BLaER1 treated with 17β-estradiol and CSF1 and Interleukin-3, amounts not matched to agents 10 nM and 100 nM (cell line): ENCODE measurements around the gene L3MBTL4.
A peak's percentile ranks its signal among the peaks of the same experiment; 100 is the strongest.
"Not testable (repeated sequence)": the region's sequence is repeated elsewhere in the genome, so short reads cannot be mapped to it uniquely, and the experiment has no call there.

Experiments used
- H3K27ac ChIP-seq, 11 experiments: shearing (Covaris generic); formaldehyde crosslinking; 2 replicates each; pipeline ENCODE4 v1.8.1; 2022
- H3K27me3 ChIP-seq, 11 experiments: shearing (Covaris generic); formaldehyde crosslinking; 2 replicates each; pipeline ENCODE4 v1.8.1; 2022
- H3K36me3 ChIP-seq, 11 experiments: shearing (Covaris generic); formaldehyde crosslinking; 2 replicates each; pipeline ENCODE4 v1.8.1; 2022
- H3K4me1 ChIP-seq, 10 experiments: shearing (Covaris generic); formaldehyde crosslinking; 2 replicates each; pipeline ENCODE4 v1.8.1; 2022
- H3K4me2 ChIP-seq, 11 experiments: shearing (Covaris generic); formaldehyde crosslinking; 2 replicates each; pipeline ENCODE4 v1.8.1; 2022
- H3K4me3 ChIP-seq, 10 experiments: shearing (Covaris generic); formaldehyde crosslinking; 2 replicates each; pipeline ENCODE4 v1.8.1; 2022
- H3K9ac ChIP-seq, 11 experiments: shearing (Covaris generic); formaldehyde crosslinking; 2 replicates each; pipeline ENCODE4 v1.8.1; 2022
- H3K9me3 ChIP-seq, 11 experiments: shearing (Covaris generic); formaldehyde crosslinking; replicated peaks in 1 of 11; 2 replicates each; pipeline ENCODE4 v1.8.1; 2022
- H4K20me1 ChIP-seq, 11 experiments: shearing (Covaris generic); formaldehyde crosslinking; 2 replicates each; pipeline ENCODE4 v1.8.1; 2022
- Cebpa-rat ChIP-seq, 11 experiments: shearing (Covaris generic); IDR thresholded peaks; 2 replicates each; pipeline ENCODE4 v1.8.1; 2022

Gene L3MBTL4

GRCh38 chr18:6409933-6410332 is 4.8 kb downstream of the L3MBTL4 start:
- Histone ChIP-seq H3K4me1 (peaks cover 6 to 19% (median 13%) of the 10 kb centered on the region in 10 experiments; a peak in 18 of 20 replicates), H3K4me3 (no peak overlapping the region), H3K4me2 (no peak overlapping the region), H3K27ac (no peak overlapping the region), H3K9me3 (no peaks in the 10 kb centered on the region), H3K27me3 (peaks cover 0 to 4% (median 0%) of the 10 kb centered on the region in 11 experiments; a peak in 2 of 22 replicates), H3K9ac (no peak overlapping the region), H3K36me3 (no peaks in the 10 kb centered on the region), H4K20me1 (peaks cover 0 to 10% (median 0%) of the 10 kb centered on the region in 11 experiments; a peak in 1 of 22 replicates)
- no peak for TF ChIP-seq Cebpa-rat (IDR thresholded peaks at IDR 0.05)

DNA sequence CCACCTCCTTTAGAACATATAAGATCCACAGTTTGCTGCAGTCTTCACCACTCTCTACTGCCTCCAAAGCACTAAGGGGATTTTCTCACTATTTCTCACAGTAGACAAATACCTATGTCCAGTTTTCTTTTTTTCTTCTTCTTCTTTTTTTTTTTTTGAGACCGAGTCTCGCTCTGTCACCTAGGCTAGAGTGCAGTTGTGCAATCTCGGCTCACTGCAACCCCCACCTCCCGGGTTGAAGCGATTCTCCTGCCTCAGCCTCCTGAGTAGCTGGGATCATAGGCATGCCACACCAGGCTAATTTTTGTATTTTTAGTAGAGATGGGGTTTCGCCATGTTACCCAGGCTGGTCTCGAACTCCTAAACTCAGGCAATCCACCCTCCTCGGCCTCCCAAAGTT is 6.2 kb downstream of the L3MBTL4 start:
- not testable (repeated sequence) for H3K9me3 ChIP-seq, H3K27me3 ChIP-seq, H3K36me3 ChIP-seq, H3K4me3 ChIP-seq, H3K27ac ChIP-seq, H3K4me2 ChIP-seq, H3K9ac ChIP-seq, H4K20me1 ChIP-seq
- peaks cover 0 to 13% (median 7%) of the 10 kb centered on the region in 10 experiments; a peak in 14 of 20 replicates for H3K4me1 ChIP-seq

DNA sequence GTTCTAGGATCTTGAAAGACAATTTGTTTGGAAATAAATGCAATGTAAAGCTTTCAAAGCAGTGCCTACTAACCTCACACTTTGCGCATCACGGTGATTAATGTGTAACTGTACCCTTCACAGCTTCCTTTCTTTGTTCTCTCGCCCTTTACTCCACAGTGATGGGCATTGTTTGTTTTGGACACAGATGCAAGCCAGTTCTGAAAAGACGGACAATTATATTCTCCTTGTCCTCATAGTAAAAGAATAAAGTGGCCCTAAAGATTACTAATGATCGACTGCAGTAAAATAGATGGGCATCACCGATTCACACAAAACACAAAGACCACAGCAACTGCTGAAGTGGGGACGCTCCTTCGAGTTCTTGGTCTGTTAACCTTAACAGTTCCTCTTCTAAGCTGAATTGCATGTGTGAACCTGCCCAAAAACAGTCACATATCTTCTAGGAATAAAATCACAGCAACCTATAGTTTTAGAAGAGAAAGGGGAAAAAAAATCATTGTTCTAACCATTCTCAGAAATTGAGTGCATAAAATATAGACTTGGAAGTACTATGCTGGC is 7.7 kb downstream of the L3MBTL4 start:
- Histone ChIP-seq H3K4me1 (peaks cover 0 to 12% (median 3%) of the 10 kb centered on the region in 10 experiments; a peak in 10 of 20 replicates), H3K27ac (no peak overlapping the region), H3K27me3 (no peaks in the 10 kb centered on the region), H3K9me3 (no peaks in the 10 kb centered on the region), H3K36me3 (no peaks in the 10 kb centered on the region), H3K4me3 (no peak overlapping the region), H3K4me2 (peak overlapping the region in 2 of 11 experiments; percentile 0 to 49; a peak in 1 of 22 replicates), H3K9ac (no peak overlapping the region), H4K20me1 (peaks cover 0 to 10% (median 0%) of the 10 kb centered on the region in 11 experiments; a peak in 1 of 22 replicates)
- TF ChIP-seq Cebpa-rat (IDR thresholded peaks at IDR 0.05): no peak

DNA sequence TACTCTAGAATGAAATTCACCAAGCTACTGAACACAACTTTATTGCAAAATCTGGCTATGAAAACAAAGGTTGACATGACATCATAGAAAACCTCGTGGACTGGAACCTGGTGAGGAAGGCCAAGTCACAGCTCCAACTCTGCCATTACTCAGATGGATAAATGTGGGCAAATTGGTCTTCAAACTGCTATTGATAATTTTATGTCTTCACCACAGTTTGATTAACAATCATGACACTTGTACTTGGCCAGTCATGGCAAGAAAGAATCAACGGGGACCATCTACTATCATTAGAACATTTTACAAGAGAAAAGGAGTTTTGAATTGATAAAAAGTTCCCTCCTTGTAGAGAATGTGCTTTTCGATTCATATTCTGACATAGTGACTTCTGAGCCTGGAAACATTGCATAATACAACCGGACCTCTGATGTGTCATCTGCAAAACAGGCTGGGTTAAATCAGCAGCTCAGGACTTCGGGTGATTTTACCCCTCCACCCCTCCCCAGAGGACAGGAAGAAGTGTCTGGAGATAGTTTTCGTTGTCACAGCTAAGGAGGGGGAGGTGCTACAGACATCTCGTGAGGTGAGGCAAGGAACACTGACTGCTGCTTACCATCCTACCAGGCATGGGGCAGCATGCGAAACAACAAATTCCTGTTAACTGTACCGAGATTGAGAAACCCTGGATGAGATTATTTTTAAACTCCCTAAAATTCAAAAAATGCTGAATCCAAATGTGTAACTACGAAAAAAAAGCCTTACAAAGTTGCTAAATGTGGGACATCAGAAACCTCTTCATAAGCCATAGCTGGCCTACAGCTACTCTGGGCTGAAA is 8.4 kb downstream of the L3MBTL4 start:
- no peak overlapping the region for H3K9ac ChIP-seq
- no peaks in the 10 kb centered on the region for H3K9me3 ChIP-seq
- H3K4me3 ChIP-seq: no peak overlapping the region
- peaks cover 0 to 12% (median 3%) of the 10 kb centered on the region in 10 experiments; a peak in 10 of 20 replicates for H3K4me1 ChIP-seq
- H3K27me3 ChIP-seq: no peaks in the 10 kb centered on the region
- H3K36me3 ChIP-seq: no peaks in the 10 kb centered on the region
- no peak overlapping the region for H3K27ac ChIP-seq
- peak overlapping the region in 5 of 11 experiments; percentile 0 to 49 (median 37); a peak in 8 of 22 replicates for H3K4me2 ChIP-seq
- TF ChIP-seq Cebpa-rat (IDR thresholded peaks at IDR 0.05): no peak
- H4K20me1 ChIP-seq: peaks cover 0 to 10% (median 0%) of the 10 kb centered on the region in 11 experiments; a peak in 1 of 22 replicates

DNA sequence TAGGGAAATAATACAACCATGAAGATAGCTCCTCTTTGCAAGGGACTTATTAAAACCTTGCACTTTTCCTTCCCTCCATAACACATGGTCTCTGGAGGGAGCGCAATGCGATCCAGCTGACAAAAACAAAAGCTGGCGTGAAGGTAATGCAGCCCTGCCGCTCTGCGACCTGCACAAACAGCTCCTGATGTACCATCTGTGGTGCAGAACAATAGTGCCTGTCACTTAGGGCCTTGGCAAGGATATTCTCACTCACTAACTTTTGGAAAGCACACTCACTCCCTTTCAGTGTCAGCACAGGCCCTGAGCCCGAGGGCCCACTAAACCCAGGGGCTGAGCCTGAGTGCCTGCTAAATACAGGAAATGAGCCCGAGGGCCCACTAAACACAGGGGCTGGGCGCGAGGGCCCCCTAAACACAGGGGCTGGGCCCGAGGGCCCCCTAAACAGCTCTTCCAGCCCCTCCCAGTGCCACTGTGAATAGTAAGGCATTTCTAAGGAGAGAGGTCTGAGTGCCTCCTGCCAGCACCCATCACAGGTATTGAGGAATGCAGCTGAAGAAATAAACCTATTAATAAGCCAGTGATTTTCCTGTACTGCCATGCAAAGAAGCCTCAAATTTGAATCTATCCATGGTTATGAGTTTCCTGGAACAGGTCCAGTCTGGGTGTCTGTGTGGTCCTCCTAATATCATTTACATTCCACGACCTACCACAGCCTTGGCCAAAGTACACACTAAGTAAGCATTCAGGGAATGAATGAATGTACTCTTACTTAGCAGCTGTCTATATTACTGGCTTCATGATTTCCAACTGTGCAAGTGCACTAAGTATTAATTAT is 9.3 kb downstream of the L3MBTL4 start:
- no peak overlapping the region for H3K27ac ChIP-seq
- TF ChIP-seq Cebpa-rat (IDR thresholded peaks at IDR 0.05): no peak
- peaks cover 0 to 12% (median 3%) of the 10 kb centered on the region in 10 experiments; a peak in 10 of 20 replicates for H3K4me1 ChIP-seq
- peaks cover 0 to 10% (median 0%) of the 10 kb centered on the region in 11 experiments; a peak in 1 of 22 replicates for H4K20me1 ChIP-seq
- no peak overlapping the region for H3K9ac ChIP-seq
- no peak overlapping the region for H3K4me3 ChIP-seq
- H3K9me3 ChIP-seq: no peaks in the 10 kb centered on the region
- no peak overlapping the region for H3K4me2 ChIP-seq
- H3K36me3 ChIP-seq: no peaks in the 10 kb centered on the region
- no peaks in the 10 kb centered on the region for H3K27me3 ChIP-seq

DNA sequence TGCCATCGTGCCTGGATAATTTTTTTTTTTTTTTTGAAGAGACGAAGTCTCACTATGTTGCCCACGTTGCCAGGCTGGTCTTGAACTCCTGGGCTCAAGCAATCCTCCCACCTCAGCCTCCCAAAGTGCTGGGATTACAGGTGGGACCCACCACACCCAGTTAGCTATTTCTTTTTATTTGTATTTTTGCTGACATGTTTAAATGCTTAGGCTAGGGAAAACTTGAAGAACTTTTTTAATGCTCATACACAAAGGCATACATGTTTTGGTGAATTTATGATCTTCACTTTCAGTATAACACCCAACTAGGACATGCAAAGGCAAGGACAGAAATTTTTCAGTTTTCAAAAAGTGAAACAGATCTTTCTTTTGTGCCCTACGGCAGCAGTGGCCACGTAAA is 9.9 kb downstream of the L3MBTL4 start:
- H4K20me1 ChIP-seq: peaks cover 0 to 6% (median 0%) of the 10 kb centered on the region in 11 experiments; a peak in 1 of 22 replicates
- no peak for TF ChIP-seq Cebpa-rat (IDR thresholded peaks at IDR 0.05)
- H3K27ac ChIP-seq: no peak overlapping the region
- H3K4me2 ChIP-seq: no peak overlapping the region
- H3K4me3 ChIP-seq: no peak overlapping the region
- H3K9me3 ChIP-seq: no peaks in the 10 kb centered on the region
- peaks cover 0 to 16% (median 3%) of the 10 kb centered on the region in 10 experiments; a peak in 10 of 20 replicates for H3K4me1 ChIP-seq
- no peak overlapping the region for H3K9ac ChIP-seq
- no peaks in the 10 kb centered on the region for H3K36me3 ChIP-seq
- H3K27me3 ChIP-seq: no peaks in the 10 kb centered on the region

GRCh38 chr18:6401687-6402086 is 13.0 kb downstream of the L3MBTL4 start:
- H3K9me3 ChIP-seq: no peaks in the 10 kb centered on the region
- H3K27ac ChIP-seq: no peak overlapping the region
- H3K4me3 ChIP-seq: no peak overlapping the region
- H3K4me2 ChIP-seq: no peak overlapping the region
- no peaks in the 10 kb centered on the region for H3K36me3 ChIP-seq
- H3K9ac ChIP-seq: no peak overlapping the region
- peaks cover 16 to 33% (median 19%) of the 10 kb centered on the region in 10 experiments; a peak in 19 of 20 replicates for H3K4me1 ChIP-seq
- TF ChIP-seq Cebpa-rat (IDR thresholded peaks at IDR 0.05): no peak
- H4K20me1 ChIP-seq: peaks cover 0 to 5% (median 0%) of the 10 kb centered on the region in 11 experiments; a peak in 1 of 22 replicates
- no peaks in the 10 kb centered on the region for H3K27me3 ChIP-seq

- H3K4me3 ChIP-seq: no peak overlapping the region
- H4K20me1 ChIP-seq: 0 out of 22 replicates have a peak, but pooled peaks cover 0 to 3% (median 0%) of the 10 kb centered on the region in 11 experiments
- H3K9ac ChIP-seq: no peak overlapping the region
- H3K4me1 ChIP-seq: peaks cover 11 to 26% (median 19%) of the 10 kb centered on the region in 10 experiments; a peak in 18 of 20 replicates
- no peaks in the 10 kb centered on the region for H3K27me3 ChIP-seq
- no peaks in the 10 kb centered on the region for H3K36me3 ChIP-seq
- no peak for TF ChIP-seq Cebpa-rat (IDR thresholded peaks at IDR 0.05)
- no peaks in the 10 kb centered on the region for H3K9me3 ChIP-seq
- no peak overlapping the region for H3K4me2 ChIP-seq
- no peak overlapping the region for H3K27ac ChIP-seq
Measured at GRCh38 chr18:6399776-6400175, 14.9 kb downstream of the L3MBTL4 start.
